HUES48 (cell line): ENCODE results near the gene GIPC1.

Experiments
- H3K27ac ChIP-seq: one replicate; pipeline ENCODE4 v1.7.0; 2013; ENCODE audit warnings: low read depth, low read length, inconsistent platforms
- H3K27me3 ChIP-seq: 2 replicates; pipeline ENCODE4 v1.6.1; 2013; ENCODE audit warnings: mild to moderate bottlenecking, low read length; ENCODE audit not compliant: control insufficient read depth, insufficient read depth
- H3K36me3 ChIP-seq: 2 replicates; pipeline ENCODE4 v1.6.1; 2013; ENCODE audit warnings: low read length; ENCODE audit not compliant: control insufficient read depth, insufficient read depth
- H3K4me1 ChIP-seq: 2 replicates; pipeline ENCODE4 v1.6.1; 2013; ENCODE audit warnings: mild to moderate bottlenecking, low read length; ENCODE audit not compliant: control insufficient read depth, insufficient read depth
- H3K4me3 ChIP-seq: 2 replicates; pipeline ENCODE4 v1.5.1; 2013; ENCODE audit warnings: mild to moderate bottlenecking, low read depth, low read length
- H3K9ac ChIP-seq: 2 replicates; pipeline ENCODE4 v1.6.1; 2013; ENCODE audit warnings: mild to moderate bottlenecking, low read depth, low read length, moderate library complexity
- H3K9me3 ChIP-seq: 2 replicates; pipeline ENCODE4 v1.6.1; 2013; ENCODE audit warnings: low read length; ENCODE audit not compliant: control insufficient read depth, insufficient read depth

GIPC1 gene

DNA sequence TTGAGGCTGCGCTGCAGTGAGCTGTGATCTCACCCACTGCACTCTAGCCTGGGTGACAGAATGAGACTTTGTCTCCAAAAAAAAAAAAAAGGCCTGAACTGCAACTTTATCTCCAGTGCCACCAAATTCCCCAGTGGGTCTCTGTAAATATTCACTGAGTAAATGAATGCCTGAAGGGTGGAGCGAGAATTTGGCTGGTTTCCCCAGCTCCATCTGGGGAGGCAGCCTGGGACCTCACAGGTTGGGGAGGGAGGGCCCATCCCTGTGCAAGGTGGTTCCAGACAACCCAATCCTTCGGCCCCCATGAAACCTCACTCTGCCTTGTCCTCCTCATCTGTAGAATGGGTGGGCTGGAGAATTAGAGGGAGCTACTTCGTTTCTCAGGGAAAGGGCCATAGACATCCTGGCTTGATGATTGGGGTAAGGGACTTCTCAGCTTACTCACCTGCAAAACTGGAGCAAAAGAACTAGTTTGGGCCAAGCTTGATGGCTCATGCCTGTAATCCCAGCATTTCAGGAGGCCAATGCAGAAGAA is 67.0 kb downstream of the GIPC1 start:
- no peak overlapping the region for H3K9ac ChIP-seq
- H3K4me3 ChIP-seq, result no peak overlapping the region

More for the DNA sequence above, 67.0 kb downstream of the GIPC1 start:
- Histone ChIP-seq H3K9me3 (no peaks in the 10 kb centered on the region), H3K27ac (no peak overlapping the region), H3K4me1 (peaks cover 2% of the 10 kb centered on the region), H3K36me3 (no peaks in the 10 kb centered on the region), H3K27me3 (no peaks in the 10 kb centered on the region)
